GM12878 (cell line): Measurements from ENCODE around the gene VSTM2L.

Source experiments
- CTCF ChIP-seq, 3 experiments: IDR thresholded peaks in 2 of 3; conservative IDR thresholded peaks in 1 of 3; 2 replicates each; pipeline ENCODE4 v1.5.1; 2011; ENCODE audit warnings: low read depth in 3 of 3, low read length in 3 of 3, mild to moderate bottlenecking in 3 of 3, control low read depth in 2 of 3, moderate library complexity in 2 of 3, inconsistent platforms in 1 of 3, mixed read lengths in 1 of 3; ENCODE audit not compliant: control insufficient read depth in 2 of 3, insufficient read depth in 1 of 3; ENCODE audit errors: extremely low read depth in 1 of 3
- EZH2 ChIP-seq: IDR thresholded peaks from 2 replicates; pipeline ENCODE4 v1.6.1; 2012; ENCODE audit warnings: low read depth, mild to moderate bottlenecking, control low read depth, inconsistent platforms, low read length, borderline replicate concordance; ENCODE audit not compliant: control insufficient read depth
- GABPA ChIP-seq: IDR thresholded peaks from 2 replicates; pipeline ENCODE4 v1.6.1; 2014; ENCODE audit warnings: antibody characterized with exemption, low read depth, mild to moderate bottlenecking, inconsistent platforms
- MYC ChIP-seq: IDR thresholded peaks from 2 replicates; pipeline ENCODE4 v1.6.1; 2011; ENCODE audit warnings: mild to moderate bottlenecking, low read length, moderate library complexity, inconsistent platforms; ENCODE audit not compliant: insufficient read depth, insufficient replicate concordance, insufficient read length, severe bottlenecking
- PAX8 ChIP-seq: fragments of 450-650 bp; IDR thresholded peaks from 2 replicates; pipeline ENCODE4 v1.6.1; 2017; ENCODE audit warnings: mild to moderate bottlenecking, moderate library complexity
- POLR2A ChIP-seq: IDR thresholded peaks from 2 replicates; pipeline ENCODE4 v1.6.1; 2011; ENCODE audit warnings: low read depth, mild to moderate bottlenecking, low read length
- POLR2AphosphoS5 ChIP-seq: IDR thresholded peaks from 2 replicates; pipeline ENCODE4 v1.6.1; 2011; ENCODE audit warnings: mild to moderate bottlenecking, low read length, inconsistent platforms
- RBBP5 ChIP-seq: fragments of 200-600 bp; sonication (generic); conservative IDR thresholded peaks from 2 replicates; pipeline ENCODE4 v1.6.1; 2016
- TCF3 ChIP-seq: IDR thresholded peaks from 2 replicates; pipeline ENCODE4 v1.6.1; 2012; ENCODE audit warnings: low read depth, mild to moderate bottlenecking, low read length, borderline replicate concordance; ENCODE audit not compliant: insufficient read depth
- ZZZ3 ChIP-seq: IDR thresholded peaks from 2 replicates; pipeline ENCODE4 v1.6.1; 2011; ENCODE audit warnings: low read depth; ENCODE audit not compliant: control insufficient read depth, insufficient read length

GRCh38 chr20:37898233-37899104 lies 4.5 kb upstream of the VSTM2L start:
- TF ChIP-seq EZH2 (no peak), TCF3 (no peak), CTCF (IDR thresholded peaks at IDR 0.05 in 2 of 3, conservative IDR thresholded peaks at IDR 0.05 in 1 of 3; ENCODE audit: control insufficient read depth in 2 of 3, extremely low read depth in 1 of 3, insufficient read depth in 1 of 3, low read depth in 3 of 3, low read length in 3 of 3) (no peak), MYC (no peak), POLR2AphosphoS5 (no peak), GABPA (no peak), ZZZ3 (no peak), RBBP5 (no peak), PAX8 (no peak), POLR2A (no peak)
